Inflammatory macrophage treated with lipopolysaccharide for 1 hour (primary cell): Measurements from ENCODE around the gene TLX2.
A peak's percentile ranks its signal among the peaks of the same experiment; 100 is the strongest.
"Not testable (repeated sequence)": the region's sequence is repeated elsewhere in the genome, so short reads cannot be mapped to it uniquely, and the experiment has no call there.

ENCODE experiments used
- DNase-seq, 2 donors: peaks; one replicate each; pipeline ENCODE4 v3.0.0-alpha.2; 2020 to 2022

TLX2 gene

DNA sequence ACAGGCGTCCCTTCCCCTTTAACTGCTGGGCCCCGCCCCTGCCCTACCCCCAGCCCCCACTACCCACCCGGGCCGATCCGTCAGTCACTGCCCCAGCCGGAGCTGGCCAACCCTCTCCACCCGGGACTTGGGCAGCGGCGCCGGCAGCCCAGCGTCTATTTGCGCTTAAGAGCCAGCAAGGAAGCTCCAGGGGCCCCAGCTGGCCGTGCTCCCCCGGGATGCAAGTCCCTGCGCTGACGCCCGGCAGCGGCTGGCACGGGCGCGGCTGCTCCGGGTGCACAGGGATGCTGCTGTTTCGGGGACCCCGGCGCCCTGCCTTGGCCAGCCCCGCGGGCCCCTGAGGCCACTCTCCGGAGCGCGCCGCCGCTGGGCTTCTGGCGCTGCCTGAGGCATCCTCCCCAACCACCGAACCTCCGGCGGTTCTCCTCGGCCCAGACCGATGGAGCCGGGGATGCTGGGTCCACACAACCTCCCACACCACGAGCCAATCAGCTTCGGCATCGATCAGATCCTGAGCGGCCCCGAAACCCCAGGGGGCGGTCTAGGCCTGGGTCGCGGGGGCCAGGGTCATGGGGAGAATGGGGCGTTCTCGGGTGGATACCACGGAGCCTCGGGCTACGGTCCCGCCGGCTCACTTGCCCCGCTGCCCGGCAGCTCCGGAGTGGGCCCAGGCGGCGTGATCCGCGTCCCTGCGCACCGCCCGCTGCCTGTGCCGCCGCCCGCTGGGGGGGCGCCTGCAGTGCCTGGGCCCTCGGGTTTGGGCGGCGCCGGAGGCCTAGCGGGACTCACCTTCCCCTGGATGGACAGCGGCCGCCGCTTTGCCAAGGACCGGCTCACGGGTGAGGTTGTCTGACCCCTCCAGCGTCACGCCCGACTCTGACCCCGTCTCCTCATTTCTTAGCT, at the start of gene TLX2:
Gene TLX2, plus strand, starts transcription at position 83 of the 903 bp plus-strand sequence. Its CDS starts 357 bp downstream, at position 440.
- DNase-seq = no peak

GRCh38 chr2:74470742-74471141, 43.5 kb upstream of the TLX2 start:
- not testable (repeated sequence) for DNase-seq

DNA sequence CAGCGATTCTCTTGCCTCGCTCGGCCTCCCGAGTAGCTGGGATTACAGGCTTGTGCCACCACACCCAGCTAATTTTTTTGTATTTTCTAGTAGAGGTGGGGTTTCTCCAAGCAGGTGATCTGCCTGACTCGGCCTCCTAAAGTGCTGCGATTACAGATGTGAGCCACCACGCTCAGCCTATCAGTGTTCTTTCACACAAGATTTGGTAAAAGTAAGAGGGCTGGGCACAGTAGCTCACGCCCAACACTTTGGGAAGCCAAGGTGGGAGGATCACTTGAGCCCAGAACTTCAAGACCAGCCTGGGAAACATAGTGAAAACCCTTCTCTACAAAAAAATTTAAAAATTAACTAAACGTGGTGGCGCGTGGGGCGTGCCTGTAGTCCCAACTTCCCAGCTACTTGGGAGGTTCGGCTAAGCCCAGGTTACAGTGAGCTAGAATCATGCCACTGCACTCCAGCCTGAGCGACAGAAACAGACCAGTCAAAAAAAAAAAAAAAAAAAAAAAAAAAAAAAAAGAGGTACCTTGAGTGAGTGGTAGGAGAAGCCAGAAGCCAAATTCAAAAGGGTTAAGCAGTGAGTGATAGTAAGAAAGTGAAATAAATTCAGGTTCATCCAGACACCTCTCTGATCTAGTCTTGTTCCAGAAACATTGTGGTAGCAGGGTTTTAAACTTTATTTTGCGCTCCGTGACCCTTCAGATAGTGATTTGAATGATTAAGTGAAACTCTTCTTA, 42.8 kb upstream of the TLX2 start:
- no peak for DNase-seq

DNA sequence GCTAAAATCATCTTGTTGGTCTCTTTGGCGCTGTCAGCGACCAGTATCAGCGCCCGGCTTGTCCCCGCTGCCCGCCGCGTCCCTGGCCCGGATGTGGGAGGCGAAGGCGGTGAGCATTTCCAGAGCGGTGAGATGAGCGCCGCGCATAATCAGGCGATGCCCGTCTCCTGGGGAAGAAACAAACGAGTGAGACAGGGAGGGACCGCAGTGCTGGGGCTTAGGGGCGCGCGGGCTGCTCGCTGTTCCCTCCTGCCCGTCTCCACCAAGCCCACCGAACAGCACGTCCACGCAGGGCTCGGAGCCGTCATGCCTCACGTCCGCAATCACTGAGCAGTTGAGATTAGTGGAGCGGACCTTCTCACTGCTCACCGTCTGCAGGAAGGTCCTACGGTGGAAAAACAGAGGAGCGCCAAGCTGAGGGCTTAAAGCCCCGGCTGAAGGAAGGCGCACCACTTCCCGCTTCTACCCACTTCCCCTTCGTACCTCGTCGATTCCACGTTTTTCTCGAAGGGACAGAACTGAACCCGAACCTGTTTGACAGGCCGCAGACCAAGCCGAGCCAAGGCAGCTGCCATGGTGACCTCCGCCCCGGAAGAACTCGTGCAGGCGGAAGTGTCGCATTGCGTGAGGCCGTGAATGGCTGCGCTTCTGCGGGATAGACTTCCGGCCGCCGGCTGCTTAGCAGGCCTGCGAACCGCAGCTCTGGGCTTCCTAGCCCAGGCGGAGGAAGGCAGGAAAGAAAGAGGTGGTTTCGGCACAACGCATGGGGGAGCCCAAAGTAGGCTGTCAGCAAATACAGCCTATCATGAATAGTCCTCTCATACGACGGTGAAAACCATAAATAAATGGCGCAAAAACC, 41.9 kb upstream of the TLX2 start, which contains the start of gene MRPL53:
Gene MRPL53, minus strand, starts transcription at position 595 of the 859 bp plus-strand sequence. Its CDS starts 20 bp downstream, at position 575.
- peak; percentile 88 to 95 for DNase-seq

GRCh38 chr2:74472945-74473258, 41.3 kb upstream of the TLX2 start:
- DNase-seq = no peak

- DNase-seq = no peak
Measured at GRCh38 chr2:74474481-74474880, 39.8 kb upstream of the TLX2 start.

DNA sequence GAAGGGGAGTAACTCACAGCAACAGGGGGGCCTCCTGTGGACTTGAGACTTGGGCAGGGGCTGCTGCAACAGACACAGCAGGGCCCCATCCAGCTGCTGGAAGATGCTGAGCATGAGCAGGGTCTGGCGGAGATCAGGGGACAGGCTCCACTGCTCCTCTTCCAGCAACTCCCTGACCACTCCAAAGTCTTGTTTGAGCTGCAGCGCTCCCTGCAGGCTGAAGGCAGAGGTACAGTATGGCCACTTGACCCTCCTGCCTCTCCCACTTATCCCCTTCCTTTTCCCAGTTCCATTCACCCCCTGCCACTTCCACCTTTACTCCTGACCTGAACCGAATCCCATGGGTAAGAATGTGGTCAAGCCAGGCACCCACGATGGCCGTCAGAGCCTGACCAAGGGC, 39.4 kb upstream of the TLX2 start:
- no peak for DNase-seq

DNA sequence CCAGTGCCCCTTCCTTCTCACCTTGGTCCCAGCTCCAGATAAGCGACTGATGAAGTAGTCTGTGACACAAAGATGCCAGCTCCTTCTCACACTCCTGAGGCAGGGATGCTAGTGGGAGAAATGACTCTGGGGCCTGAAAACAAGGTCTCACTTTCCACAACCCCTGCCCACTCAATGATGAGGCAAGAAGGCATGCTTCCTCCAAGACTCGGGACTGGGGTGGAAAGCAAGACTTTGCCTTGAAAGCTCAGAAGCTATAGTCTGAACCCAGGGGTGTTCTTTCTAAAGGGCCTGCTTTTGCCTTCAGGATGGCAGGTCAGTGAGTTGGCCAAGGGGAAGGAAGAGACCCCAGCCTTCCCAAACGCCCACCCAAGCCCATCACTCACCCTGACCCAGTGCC, 32.8 kb upstream of the TLX2 start:
- peak; percentile 66 to 81 for DNase-seq

GRCh38 chr2:74481961-74482800, 32.1 kb upstream of the TLX2 start:
- peak in 1 of 2 donors; percentile 36 for DNase-seq

- DNase-seq = peak; percentile 95
Measured at GRCh38 chr2:74482801-74483674, 31.2 kb upstream of the TLX2 start, which contains the start of the genes CCDC142 and TTC31. CCDC142 (minus strand) TSS chr2:74482998; CDS start chr2:74482837, 161 bp downstream. TTC31 (plus strand) TSS chr2:74483081; CDS start chr2:74483096, 15 bp downstream.

- DNase-seq = not testable (repeated sequence)
Measured at GRCh38 chr2:74483675-74484164, 30.5 kb upstream of the TLX2 start.

DNA sequence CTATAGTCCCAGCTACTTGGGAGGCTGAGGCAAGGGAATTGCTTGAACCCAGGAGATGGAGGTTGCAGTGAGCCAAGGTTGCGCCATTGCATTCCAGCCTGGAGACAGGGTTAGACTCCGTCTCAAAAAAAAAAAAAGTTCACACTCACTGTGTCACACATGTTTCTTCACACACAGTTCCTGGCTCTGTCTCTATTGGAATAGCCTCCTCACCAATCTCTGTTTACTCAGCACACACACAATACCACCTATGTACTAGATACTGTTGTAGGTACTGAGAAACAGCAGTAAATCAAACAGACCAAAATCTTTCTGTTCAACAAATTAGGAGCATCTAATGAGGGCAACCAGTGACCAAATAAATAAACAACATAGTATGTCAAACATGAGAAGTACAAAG, 28.1 kb upstream of the TLX2 start:
- DNase-seq = no peak

DNA sequence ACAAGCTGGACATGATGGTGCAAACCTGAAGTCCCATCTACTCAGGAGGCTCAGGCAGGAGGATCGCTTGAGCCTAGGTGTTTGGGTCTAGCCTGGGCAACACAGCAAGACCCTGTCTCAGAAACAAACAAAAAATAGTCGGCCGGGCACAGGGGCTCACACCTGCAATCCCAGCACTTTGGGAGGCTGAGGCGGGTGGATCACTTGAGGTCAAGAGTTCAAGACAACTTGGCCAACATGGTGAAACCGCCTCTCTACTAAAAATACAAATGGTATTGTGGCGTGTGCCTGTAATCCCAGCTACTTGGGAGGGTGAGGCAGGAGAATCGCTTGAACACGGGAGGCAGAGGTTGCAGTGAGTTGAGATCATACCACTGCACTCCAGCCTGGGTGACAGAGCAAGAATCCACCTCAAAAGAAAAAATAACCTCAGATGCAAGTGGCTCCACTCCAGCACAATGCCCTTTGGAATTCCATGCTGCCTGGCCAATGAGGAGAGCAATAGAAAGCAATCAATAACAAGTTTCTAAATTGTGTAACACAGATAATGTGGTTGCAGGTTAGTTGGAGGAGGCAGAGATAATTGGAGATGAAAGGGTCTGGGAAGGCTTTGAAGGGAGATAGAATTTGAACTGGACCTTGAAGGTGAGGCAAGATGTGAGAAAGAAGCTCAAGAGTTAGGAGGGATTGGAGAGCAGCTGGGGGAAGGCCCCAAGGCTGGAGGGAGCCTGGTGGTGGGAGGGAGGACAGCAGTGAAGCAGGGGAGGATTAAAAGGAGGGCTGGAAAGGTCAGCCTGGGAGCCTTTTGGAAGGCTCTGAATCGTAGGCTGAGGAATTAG, 25.4 kb upstream of the TLX2 start:
- no peak for DNase-seq

DNA sequence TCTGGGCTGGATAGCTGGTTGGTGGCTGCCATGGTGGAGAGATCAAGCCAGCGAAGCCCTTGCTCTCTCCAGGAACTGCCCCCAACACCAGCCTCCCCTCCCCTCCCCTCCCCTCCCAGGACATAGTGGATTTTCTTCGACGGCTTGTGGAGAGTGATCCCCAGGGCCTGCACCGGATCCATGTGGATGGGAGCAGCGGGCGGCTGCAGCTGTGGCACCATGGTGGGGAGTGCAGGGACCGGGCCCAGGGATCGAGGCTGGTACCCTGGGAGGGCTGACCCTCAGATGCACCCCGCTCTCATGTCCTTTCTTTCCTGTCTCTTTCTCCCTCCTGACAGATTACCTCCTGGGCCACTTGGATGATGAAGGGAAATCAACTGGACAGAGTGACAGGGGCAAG, 24.3 kb upstream of the TLX2 start:
- no peak for DNase-seq

DNA sequence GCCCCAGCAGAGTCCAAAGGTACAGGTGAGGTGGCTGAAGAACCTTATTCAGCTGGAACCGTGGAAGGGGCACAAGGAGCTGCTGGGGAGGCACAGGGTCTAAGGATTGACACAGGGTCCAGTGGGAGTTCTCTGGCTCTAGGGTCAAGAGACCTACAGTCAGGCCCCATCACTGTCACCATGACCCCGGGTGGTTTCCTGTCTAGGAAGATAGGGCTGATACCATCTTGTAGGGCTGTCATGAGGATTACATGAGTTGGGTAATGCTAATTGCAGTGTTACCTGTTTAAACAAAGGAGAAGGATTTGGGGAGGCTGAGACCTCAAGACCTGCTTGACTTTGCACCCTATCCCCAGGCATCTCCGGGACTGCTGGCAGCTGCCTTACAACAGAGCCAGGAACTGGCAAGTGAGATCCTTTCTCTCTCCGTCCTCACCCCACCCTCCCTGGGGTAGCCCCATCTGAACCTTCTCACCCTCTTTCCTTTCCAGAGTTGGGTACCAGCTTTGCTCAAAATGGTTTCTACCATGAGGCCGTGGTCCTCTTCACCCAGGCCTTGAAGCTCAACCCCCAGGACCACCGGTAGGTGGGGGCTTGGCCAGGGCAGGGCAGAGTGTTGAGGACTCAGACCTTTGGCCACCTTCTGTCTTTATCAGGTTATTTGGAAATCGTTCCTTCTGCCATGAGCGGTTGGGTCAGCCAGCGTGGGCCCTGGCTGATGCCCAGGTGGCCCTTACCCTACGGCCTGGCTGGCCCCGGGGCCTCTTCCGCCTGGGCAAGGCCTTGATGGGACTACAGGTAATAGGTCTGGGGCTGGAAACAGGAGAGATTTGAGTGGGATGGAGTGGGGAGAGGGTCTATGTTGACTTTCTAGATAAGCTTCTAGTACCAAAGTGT, 22.4 kb upstream of the TLX2 start:
- no peak for DNase-seq

DNA sequence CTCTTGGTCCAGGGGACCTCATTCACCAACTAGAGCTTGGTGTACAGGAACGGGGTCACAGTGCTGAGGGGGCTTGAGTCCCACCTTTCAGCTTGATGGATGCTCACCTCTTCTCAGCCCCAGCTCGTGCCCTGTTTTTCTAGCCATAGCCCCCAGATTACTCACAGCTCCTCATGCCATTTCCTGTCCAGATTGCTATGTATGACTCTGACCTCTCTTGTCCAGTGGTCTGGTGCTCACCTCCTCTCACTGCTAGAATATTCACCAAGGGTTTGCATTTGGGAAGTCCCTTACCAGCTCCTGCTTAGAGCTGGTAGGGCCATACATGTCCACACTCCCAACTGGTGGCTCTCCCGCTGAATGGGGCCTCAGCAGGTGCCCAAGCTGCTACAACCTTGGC, 20.7 kb upstream of the TLX2 start:
- no peak for DNase-seq

DNA sequence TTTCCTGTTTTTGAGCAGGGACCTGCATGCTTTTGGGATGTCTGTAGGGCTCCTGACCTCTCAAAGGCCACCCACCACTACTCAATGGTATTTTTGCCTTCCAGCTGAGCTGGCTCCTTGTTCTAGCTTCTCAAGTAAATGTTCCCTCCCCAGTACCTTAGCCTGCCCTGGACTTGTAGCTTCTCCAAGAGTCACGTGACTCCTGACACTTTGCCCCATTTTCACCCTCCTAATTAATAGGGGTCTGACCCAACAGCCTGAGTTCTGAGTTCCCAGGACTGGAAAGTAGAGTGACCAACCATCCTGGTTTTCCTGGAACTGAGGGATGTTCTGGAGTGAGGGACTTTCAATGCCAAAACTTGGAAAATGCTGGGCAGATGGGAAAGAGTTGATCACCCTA, 18.8 kb upstream of the TLX2 start:
- no peak for DNase-seq

- DNase-seq = no peak
Measured at GRCh38 chr2:74496997-74497776, 17.1 kb upstream of the TLX2 start.
